HUDEP-2 (cell line): ENCODE data around the gene QRICH2.
"Not testable (repeated sequence)": the region's sequence is repeated elsewhere in the genome, so short reads cannot be mapped to it uniquely, and the experiment has no call there.

Experiments used
- DNase-seq, 76 experiments: peaks; one replicate each; lab custom pipeline; 2025; ENCODE audit not compliant: unreplicated experiment in 76 of 76; lab: John Stamatoyannopoulos, UW

Gene QRICH2

GRCh38 chr17:76268015-76268749 lies 39.9 kb downstream of the QRICH2 start:
- DNase-seq, result peak in 33 of 76 experiments; percentile 6 to 61 (median 30)

- not testable (repeated sequence) for DNase-seq
Observed at GRCh38 chr17:76267581-76268001, 40.5 kb downstream of the QRICH2 start.

GRCh38 chr17:76267051-76267576 lies 41.0 kb downstream of the QRICH2 start:
- no peak for DNase-seq

GRCh38 chr17:76266244-76266938 lies 41.7 kb downstream of the QRICH2 start:
- DNase-seq, result peak in 1 of 76 experiments; percentile 12

GRCh38 chr17:76265624-76266243 lies 42.3 kb downstream of the QRICH2 start:
- peak in 19 of 76 experiments; percentile 6 to 33 (median 19) for DNase-seq

GRCh38 chr17:76264755-76265623 lies 43.1 kb downstream of the QRICH2 start, which contains the start of gene UBALD2:
Gene UBALD2, plus strand, starts transcription at chr17:76265348. Its CDS starts 158 bp downstream, at chr17:76265506.
- peak; percentile 28 to 99 (median 97) for DNase-seq

GRCh38 chr17:76264425-76264754 lies 43.7 kb downstream of the QRICH2 start:
- DNase-seq, result no peak

- DNase-seq, result no peak
Observed at GRCh38 chr17:76263896-76264295, 44.2 kb downstream of the QRICH2 start.

- no peak for DNase-seq
Observed at GRCh38 chr17:76262732-76263344, 45.2 kb downstream of the QRICH2 start.

- no peak for DNase-seq
Observed at GRCh38 chr17:76261421-76262215, 46.5 kb downstream of the QRICH2 start.

GRCh38 chr17:76260669-76261068 lies 47.4 kb downstream of the QRICH2 start:
- no peak for DNase-seq

- no peak for DNase-seq
Observed at GRCh38 chr17:76260220-76260619, 47.9 kb downstream of the QRICH2 start.

- not testable (repeated sequence) for DNase-seq
Observed at GRCh38 chr17:76256430-76257050, 51.5 kb downstream of the QRICH2 start.

GRCh38 chr17:76255801-76256429 lies 52.2 kb downstream of the QRICH2 start:
- DNase-seq, result no peak

GRCh38 chr17:76254275-76254674 lies 53.8 kb downstream of the QRICH2 start:
- DNase-seq, result no peak

- DNase-seq, result no peak
Observed at GRCh38 chr17:76253841-76254240, 54.2 kb downstream of the QRICH2 start.

GRCh38 chr17:76252967-76253766 lies 54.9 kb downstream of the QRICH2 start:
- DNase-seq, result not testable (repeated sequence)
